ENCODE measurements around the gene AHDC1.
A peak's percentile ranks its signal among the peaks of the same experiment; 100 is the strongest.

AHDC1 gene

DNA sequence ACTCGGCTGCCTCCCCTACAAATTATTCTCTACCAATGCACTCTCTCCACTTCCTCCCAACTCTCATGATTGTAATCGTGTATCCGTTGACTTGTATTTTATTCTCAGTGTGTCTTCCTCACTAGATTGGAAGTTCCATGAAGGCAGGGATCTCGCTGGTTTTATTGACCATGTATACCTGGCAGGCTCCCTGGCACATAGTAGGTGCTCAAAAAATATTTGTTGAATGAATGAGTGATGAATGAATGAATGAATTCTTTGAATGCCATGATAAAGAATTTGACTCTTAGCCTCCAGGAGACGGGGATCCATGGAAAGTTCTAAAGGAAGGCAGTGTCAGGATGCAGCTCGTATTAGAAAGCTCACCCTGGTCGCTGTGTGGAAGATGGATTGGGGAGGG, 85.1 kb downstream of the AHDC1 start:
- no peak overlapping the region for H3K4me3 ChIP-seq
- peak overlapping the region in 1 of 2 donors; percentile 27 for H3K27ac ChIP-seq
- no peak for TF ChIP-seq CTCF (IDR thresholded peaks at IDR 0.05)
- DNase-seq (ENCODE audit: low spot score) = no peak

DNA sequence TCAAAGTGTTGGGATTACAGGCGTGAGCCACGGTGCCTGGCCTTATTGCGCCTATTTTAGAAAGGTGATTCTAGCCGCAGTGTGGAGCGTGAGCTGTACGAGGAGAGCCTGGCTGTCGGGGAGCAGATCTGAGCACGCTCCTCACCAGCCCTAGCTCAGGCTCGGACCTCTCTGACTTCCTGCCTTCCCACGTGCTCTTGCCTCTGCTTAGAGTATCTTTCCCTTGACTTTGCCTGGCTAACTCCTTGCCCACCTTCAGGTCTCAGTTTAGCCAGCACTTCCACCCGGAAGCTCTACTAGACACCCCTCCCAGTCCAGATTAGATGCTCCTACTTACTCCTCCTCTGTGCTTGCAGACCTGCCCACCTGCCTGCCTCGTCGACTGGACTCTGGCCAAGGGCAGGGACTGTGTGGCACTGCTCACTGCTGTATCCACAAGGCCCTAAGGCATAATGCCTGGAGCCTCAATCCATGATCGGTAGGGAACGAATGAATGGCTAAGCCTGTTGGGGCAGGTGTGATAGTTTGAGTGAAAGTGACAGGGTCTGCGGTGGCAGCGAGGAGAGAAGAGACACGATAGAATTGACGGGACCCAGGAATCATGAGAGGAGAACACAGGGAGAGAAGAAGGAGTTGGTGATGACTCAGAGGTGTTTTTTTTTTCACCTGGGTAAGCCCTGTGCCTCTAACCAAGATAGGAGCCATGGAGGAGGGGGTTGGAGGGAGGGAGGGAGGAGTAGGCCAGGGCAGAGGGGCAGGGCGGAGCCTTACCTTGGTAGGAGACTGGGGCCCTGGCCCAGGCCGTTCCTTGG, 85.8 kb downstream of the AHDC1 start:
- Histone ChIP-seq H3K27ac (peak overlapping the region in 1 of 2 donors; percentile 61), H3K4me3 (no peak overlapping the region)
- no peak for TF ChIP-seq CTCF (IDR thresholded peaks at IDR 0.05)
- no peak for DNase-seq (ENCODE audit: low spot score)

- H3K27ac ChIP-seq = peak overlapping the region in 1 of 2 donors; percentile 61
- H3K4me3 ChIP-seq = no peak overlapping the region
- no peak for DNase-seq (ENCODE audit: low spot score)
- no peak for TF ChIP-seq CTCF (IDR thresholded peaks at IDR 0.05)
These were observed 86.6 kb downstream of the AHDC1 start for GRCh38 chr1:27517301-27517700.

GRCh38 chr1:27515626-27516025, 88.3 kb downstream of the AHDC1 start:
- Histone ChIP-seq H3K4me3 (no peak overlapping the region), H3K27ac (no peak overlapping the region)
- no peak for DNase-seq (ENCODE audit: low spot score)
- TF ChIP-seq CTCF (IDR thresholded peaks at IDR 0.05) = no peak

DNA sequence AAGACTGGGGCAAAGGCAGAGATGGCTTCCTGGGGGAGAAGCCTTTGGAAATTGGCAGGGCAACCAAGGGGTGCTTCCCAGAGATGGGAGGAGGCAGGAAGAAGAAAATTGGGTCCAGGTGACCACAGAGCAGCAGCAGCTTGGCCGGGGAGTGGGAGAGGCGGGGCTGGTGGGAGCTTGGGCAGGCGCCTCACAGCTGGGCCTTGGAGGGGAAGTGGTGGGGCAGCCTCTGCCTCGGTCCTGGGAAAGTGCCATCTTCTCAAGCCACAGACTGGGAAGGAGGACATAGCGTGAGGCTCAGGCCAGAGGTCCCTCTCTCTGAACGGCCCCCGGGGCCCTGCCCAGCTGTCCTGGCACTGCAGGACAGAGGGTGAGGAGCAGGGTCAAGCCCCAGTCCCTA, 90.0 kb downstream of the AHDC1 start:
- peak overlapping the region in 1 of 2 donors; percentile 46 for H3K27ac ChIP-seq
- DNase-seq (ENCODE audit: low spot score) = no peak
- no peak for TF ChIP-seq CTCF (IDR thresholded peaks at IDR 0.05)
- H3K4me3 ChIP-seq = no peak overlapping the region

DNA sequence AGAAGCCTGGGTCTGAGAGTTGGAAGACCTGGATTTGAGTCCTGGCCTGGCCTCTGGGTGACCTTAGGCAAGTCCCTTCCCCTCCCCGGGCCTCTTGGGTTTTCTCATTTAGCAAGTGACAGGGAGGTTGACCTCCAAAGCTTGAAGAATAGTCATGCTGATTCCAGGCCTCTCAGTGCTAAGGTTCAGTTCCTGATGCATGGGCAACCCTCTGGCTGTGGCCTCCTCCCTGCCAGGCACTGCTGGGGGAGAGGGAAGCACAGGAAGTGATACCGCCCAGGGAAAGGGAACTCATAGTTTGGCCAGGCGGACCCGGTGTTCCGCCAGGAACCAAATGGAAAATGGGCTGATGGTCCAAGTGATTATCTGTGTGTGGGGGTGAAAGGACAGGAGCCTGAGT, 90.4 kb downstream of the AHDC1 start:
- DNase-seq (ENCODE audit: low spot score) = no peak
- Histone ChIP-seq H3K4me3 (no peak overlapping the region), H3K27ac (peak overlapping the region in 1 of 2 donors; percentile 46)
- no peak for TF ChIP-seq CTCF (IDR thresholded peaks at IDR 0.05)
